Left hindlimb (tissue), 1 donor: ENCODE results near the gene RABEP2.
"Not testable (repeated sequence)": the region's sequence is repeated elsewhere in the genome, so short reads cannot be mapped to it uniquely, and the experiment has no call there.

Source experiments
- DNase-seq: peaks from one replicate; pipeline ENCODE4 v3.0.0-alpha.2; 2018

RABEP2 gene

GRCh38 chr16:28878083-28878926, 46.7 kb downstream of the RABEP2 start, which contains the start of gene ATP2A1:
ATP2A1 (plus strand) TSS chr16:28878488; CDS start chr16:28878672, 184 bp downstream.
- DNase-seq = no peak

GRCh38 chr16:28877655-28878000, 47.4 kb downstream of the RABEP2 start:
- no peak for DNase-seq

- DNase-seq = no peak
Measured at GRCh38 chr16:28876973-28877654, 47.9 kb downstream of the RABEP2 start.

DNA sequence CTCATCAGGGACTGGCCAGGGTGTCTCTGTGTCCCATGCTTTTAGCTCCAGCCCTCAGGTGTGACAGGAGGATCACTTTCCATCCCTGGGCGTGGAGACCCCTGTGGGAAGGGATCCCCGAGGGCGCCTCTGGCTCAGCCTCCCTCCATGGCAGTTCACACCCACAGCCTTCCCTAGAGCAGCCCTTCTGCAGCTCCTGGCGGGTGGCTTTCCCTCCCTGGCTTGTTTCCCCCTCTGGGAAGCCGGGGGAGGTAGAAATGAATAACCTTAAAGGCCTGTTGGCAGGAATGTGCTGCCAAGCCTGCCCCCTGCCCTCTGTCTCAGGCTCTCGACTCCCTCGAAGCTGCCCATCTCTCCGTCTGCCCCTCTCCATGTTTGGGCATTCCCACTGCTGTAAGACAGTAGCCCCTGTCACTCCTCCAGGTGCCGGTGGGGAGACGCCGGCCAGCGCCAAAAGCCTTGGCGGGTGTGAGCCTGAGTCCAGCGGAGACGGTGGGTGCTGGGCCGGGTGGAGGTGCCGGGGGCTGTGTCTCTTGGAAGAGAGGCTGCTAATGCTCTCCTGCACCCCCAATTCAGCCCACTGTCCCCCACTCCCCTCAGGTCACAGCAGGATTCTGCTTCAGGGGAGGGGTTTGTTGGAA, 48.9 kb downstream of the RABEP2 start:
- DNase-seq = no peak

GRCh38 chr16:28875134-28876018, 49.7 kb downstream of the RABEP2 start:
- DNase-seq = peak; percentile 53

DNA sequence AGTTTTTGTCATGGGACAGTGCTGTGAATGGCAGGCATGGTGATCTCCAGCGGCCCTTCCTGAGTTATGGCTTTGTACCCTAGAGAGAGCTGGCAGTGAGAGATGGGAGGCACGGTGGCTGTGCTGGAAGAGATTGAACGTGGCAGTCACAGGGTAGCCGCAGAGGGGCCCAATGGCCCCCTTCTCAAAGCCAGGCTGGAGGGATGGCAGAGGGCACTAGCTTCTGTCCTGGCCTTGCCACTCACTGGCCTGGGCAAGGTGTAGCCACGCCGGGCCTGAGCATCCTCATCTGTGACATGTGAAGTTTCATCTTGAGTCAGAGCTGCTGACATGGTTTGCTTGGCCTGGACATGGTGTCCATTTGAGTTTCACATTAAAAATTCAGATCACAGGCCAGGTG, 50.6 kb downstream of the RABEP2 start:
- DNase-seq = no peak

DNA sequence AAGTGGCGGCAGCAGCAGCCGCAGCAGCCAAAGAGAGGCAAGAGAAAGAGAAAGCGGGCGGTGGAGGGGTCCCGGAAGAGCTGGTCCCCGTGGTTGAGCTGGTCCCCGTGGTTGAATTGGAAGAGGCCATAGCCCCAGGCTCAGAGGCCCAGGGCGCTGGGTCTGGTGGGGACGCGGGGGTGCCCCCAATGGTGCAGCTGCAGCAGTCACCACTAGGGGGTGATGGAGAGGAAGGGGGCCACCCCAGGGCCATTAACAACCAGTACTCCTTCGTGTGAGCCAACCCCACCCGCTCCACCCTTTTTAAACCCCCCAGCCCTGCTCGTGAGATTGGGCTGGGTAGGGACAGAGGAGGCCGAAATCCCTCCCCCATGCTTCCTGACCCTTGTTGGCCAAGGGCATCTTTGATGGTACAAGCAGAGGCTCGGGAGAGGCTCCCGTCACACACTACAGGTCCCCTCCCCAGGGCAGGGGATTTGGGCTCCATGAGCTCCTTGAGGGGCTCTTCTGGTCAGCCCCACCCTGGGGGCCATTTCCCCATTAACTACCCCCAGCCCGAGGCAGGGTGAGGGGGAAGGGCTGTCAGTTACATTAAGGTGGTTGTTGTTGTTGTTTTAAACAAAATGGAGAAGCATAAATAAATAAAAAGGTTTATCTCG, 51.4 kb downstream of the RABEP2 start:
- no peak for DNase-seq

DNA sequence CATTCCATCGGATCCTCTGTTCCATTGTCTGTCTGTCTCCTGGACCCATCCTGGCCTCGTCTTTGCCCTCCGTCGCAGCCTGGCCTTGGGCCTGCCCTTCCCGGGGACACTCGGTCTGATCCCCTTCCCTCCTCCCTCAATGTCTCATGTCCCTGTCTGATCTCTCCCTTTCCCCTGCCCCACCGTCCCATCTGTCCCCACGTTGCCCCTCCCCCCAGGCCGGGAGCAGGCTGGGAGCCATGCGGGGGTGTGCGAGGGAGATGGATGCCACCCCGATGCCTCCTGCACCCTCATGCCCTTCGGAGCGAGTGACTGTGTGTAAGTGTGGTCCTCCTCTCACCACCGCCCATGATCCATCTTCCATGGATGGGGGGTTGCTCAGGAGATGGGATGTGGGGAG, 52.1 kb downstream of the RABEP2 start:
- no peak for DNase-seq

- DNase-seq = no peak
Measured at GRCh38 chr16:28869201-28869600, 55.8 kb downstream of the RABEP2 start.

- not testable (repeated sequence) for DNase-seq
Measured at GRCh38 chr16:28867646-28868045, 57.4 kb downstream of the RABEP2 start.

DNA sequence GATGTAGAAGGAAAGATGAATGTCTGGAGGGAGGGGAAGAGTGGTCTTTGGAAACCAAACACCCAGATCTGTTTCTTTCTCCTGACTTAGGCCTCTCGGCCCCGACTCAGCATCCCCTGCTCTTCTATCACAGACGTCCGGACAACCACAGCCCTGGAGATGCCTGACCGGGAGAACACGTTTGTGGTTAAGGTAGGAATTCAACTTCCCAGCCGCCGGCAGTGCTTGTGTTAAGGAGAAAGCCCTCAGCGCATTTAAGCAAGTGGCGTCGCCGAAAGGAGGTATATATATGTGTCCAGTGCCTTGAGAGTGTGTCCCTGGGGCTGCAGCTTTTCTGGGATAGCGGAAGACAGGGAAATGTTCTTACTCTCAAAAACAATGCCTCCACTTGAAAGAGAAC, 57.8 kb downstream of the RABEP2 start:
- DNase-seq = no peak

DNA sequence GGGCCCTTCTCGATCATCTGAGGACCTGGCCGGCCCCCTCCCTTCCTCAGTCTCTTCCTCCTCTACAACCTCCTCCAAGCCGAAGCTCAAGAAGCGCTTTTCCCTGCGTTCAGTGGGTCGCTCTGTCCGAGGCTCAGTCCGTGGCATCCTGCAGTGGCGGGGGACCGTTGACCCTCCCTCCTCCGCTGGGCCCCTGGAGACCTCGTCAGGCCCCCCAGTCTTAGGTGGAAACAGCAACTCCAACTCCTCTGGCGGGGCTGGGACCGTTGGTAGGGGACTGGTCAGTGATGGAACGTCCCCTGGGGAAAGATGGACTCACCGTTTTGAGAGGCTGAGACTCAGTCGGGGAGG, 58.6 kb downstream of the RABEP2 start:
- DNase-seq = no peak

- no peak for DNase-seq
Measured at GRCh38 chr16:28865722-28866453, 59.1 kb downstream of the RABEP2 start.

GRCh38 chr16:28865001-28865688, 59.9 kb downstream of the RABEP2 start:
- no peak for DNase-seq

- DNase-seq = peak; percentile 69
Measured at GRCh38 chr16:28863929-28864793, 60.9 kb downstream of the RABEP2 start.

DNA sequence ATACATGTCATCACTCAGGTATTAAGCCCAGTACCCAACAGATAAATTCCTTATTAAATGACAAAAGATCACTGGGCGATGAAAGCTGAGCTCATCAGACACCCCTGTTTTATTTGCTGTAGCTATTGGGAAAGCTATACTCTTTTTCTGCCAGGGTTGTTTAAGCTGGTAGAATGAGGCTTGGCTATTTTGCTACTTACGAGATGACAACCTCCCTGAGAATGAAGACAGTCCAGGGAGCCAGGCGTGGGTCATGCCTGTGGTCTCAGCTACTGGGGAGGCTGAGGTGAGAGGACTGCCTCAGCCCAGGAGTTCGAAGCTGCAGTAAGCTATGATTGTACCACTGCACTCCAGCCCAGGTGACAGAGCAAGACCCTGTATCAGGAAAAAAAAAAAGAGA, 65.7 kb downstream of the RABEP2 start:
- no peak for DNase-seq

DNA sequence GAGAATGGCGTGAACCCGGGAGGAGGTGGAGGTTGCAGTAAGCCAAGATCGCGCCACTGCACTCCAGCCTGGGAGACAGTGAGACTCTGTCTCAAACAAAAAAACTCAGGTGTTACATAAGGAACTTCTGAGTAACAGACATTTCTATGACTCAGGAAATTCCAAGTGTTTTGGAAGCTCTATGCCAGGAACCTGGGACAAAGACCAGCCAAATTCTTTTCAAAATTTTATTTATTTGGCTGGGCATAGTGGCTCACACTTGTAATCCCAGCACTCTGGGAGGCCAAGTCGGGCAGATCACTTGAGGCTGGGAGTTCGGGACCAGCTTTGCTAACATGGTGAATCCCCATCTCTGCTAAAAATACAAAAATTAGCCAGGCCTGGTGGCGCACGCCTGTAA, 66.6 kb downstream of the RABEP2 start:
- no peak for DNase-seq
